IPS DF 19.7 (cell line): ENCODE measurements around the gene ADH1C.
"Not testable (repeated sequence)": the region's sequence is repeated elsewhere in the genome, so short reads cannot be mapped to it uniquely, and the experiment has no call there.

Experiments
- DNase-seq: peaks from one replicate; pipeline ENCODE4 v3.0.0-alpha.2; 2013; ENCODE audit warnings: low read depth, low spot score

ADH1C gene

DNA sequence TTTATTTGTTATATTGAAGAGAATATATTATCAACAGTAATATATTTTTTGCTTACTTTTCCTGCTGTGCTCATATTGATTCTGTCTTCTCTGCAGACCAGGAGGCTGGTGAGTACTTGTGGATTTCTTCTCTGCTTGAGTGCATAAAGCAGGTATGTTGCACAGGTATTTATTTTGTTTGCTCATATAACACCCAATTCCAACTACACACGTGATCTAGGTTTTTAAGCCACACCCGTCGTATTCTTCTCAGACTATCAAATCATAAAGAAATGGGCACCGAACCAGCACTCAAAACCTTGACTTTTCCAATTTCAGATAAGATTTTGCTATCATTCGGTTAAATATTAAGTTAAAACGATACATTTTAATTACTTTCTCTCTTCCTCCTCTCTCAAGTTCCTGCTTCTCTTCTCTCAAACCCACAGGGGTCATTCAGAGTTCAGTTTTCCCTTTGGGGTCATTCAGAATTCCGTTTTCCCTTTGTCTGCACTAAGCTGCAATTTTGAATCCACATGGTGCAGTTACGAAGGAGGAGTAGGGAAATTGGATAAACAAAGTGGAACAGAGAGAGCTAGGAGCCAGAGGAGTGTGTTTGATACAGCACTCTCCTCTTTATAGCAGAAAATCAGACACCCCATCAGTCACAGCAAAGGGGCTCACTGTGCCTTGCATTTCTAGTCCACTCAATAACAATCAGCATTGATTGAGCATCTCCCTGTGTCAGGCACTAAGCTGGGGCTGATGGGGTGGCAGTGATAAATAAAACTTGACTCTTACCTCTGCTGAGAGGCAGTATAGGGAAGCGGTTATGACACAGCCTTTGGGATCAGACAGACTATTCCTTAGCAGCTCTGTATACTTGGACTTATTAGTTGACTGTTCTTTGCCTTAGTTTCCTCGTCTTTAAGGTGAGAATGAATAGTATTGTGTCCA lies at the start of gene ADH1C:
ADH1C (minus strand) TSS at position 145 of the 936 bp plus-strand sequence; CDS start at position 74, 71 bp downstream.
- DNase-seq, result no peak

DNA sequence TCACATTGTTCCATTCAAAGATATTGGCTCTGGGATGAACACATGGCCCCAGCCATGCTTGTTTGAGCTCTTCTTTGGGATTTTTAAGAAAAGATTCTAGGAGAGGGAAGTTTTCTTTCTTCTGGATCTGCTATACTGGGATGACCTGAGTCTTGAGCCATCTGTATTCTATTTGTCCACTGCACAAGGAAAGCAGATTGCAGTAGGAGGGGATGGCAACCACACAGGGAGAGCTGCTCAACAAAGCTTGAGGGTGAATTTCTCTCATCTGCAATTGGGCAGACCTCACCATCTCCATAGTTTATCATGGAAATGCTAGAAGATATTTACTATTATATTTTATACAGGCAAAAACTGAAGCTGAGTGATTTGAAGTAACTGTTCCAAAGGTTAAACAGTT lies 48.3 kb upstream of the ADH1C start:
- DNase-seq, result no peak

DNA sequence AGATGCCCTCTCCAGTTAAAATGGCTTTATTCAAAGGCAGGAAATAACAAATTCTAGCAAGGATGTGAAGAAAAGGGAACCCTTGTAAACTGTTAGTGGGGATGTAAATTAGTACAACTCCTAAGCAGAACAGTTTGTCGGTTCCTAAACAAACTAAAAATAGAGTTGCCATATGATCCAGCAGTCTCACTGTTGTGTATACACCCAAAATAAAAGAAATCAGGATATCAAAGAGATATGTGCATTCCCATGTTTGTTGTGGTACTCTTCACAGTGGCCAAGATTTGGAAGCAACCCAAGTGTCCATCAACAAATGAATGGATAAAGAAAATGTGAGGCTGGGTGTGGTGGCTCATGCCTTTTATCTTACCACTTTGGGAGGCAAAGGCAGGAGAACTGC lies 46.5 kb upstream of the ADH1C start:
- DNase-seq, result no peak

DNA sequence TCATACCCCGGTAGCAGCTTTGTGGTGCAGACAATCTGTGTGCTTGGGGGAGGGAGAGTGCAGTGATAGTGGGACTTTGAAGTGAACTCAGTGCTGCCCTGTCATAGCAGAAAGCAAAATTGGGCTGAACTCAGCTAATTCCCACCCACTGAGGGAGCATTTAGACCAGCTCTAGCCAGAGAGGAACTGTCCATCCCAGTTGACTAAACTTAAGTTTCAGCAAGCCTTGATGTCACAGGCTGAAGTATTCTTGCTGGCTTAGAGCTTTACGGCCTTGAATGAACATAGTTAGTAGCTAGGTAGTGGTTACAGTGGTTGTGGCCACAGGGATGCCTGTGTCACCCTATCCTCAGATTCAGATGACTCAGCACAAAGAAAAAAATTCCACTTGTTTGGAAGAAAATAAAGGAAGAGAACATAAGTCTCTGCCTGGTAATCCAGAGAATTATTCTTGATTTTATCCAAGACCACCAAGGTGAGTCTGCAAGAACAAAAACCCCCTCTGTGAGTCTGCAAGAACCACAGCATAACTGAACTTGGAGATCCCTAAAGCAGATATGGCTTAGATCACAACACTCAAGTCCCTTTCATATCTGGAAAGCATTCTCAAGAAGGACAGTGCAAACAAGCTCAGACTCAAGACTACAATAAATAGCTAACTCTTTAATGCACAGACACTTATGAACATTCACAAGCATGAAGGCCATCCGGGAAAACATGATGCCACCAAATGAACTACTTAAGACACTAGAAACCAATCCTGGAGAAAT lies 43.2 kb upstream of the ADH1C start:
- no peak for DNase-seq

DNA sequence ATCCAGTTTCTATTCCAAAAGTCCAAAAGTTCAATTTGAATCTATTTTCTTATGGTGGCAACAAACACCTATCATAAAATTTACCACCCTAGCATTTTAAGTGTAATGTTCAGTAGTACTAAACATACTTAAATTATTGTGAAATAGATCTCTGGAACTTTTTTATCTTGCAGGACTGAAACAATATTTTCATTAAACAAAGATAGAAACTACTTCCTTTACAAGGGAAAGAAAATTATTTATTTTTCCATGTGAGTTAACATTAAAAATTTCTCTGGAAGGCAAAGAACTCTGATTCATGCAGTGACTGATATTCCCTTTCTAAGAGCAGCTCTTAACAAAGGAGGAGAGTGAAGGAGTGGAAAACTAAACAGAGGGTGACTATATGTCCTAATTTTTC lies 42.4 kb upstream of the ADH1C start:
- DNase-seq, result no peak

DNA sequence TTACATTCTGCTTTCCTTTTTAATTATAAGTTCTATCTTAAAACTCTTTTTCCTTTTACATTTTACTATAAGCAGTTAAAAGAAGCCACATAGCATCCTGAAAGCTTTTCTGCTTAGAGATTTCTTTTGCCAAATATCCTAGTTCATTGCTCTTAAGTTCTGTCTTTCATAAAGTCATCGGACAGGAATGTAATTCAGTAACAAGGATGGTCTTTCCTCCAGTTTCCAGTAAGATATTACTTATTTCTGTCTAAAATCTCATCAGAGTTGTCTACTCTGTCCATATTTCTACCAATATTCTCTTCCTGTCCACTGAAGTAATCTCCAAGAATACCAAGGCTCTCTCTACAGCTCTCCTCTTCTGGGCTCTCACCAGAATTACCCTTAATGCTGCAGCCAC lies 37.5 kb upstream of the ADH1C start:
- DNase-seq, result no peak

DNA sequence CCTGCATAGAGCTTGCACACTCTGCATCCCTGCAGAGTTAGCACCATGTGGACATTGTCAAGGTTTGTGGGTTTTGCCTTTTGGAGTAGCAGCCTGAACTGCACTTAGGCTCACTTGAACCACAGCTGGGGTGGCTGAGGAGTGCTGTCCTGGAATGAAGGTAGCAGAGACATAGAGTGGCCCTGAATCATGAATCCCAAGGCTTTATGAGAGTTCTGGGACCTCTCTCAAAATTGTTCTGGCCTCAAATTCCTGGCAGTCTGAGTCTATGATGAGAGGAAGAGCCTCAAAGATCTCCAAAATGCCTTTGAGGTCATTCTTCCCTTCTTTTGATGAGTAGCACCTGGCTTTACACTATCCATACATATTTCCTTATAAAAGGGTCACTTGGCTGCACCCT lies 37.1 kb upstream of the ADH1C start:
- DNase-seq, result no peak

DNA sequence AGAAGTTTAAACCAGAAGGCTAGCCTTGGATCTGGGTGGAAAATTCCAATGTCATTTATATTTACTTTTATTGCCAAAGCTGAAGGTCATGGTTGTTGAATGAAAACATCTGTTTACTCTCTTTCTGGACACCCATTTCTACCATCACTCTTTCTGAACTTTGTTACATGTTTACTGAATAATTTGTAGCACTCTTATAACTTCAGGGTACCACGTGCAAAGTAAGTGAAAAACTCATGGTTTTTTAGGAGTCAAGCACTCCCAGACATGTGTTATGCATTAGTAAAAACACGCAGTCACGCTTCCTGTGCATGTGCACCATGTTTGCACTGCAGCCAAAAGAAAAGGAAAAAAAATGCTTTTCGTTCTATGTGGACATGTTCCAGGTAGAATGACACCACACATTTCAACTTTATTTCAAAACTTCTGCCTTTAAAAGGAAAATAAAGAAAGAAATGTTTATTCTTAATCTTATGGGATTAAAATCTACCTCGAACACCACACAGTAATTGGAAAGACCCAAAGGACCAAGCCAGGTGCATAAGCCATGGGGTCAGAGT lies 31.4 kb upstream of the ADH1C start:
- no peak for DNase-seq

DNA sequence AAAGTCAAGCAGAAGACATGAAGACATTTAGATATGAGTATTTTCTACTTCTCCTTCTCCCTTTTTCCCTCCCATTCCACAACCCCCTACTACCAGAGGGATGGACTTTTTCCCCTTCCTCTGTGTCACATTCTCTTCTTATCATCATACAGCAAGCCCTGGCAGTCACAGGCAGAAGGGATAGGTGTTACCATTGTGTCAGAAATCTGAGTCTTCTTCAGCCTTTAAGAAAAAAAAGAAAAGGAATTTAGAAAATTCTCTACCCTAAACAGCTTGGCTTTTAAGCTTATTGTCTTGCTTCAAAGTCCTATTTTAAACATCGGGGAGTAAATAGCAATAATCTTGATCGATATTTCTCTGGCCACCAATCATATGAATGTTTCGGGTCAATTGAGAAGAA lies 30.9 kb upstream of the ADH1C start:
- no peak for DNase-seq

DNA sequence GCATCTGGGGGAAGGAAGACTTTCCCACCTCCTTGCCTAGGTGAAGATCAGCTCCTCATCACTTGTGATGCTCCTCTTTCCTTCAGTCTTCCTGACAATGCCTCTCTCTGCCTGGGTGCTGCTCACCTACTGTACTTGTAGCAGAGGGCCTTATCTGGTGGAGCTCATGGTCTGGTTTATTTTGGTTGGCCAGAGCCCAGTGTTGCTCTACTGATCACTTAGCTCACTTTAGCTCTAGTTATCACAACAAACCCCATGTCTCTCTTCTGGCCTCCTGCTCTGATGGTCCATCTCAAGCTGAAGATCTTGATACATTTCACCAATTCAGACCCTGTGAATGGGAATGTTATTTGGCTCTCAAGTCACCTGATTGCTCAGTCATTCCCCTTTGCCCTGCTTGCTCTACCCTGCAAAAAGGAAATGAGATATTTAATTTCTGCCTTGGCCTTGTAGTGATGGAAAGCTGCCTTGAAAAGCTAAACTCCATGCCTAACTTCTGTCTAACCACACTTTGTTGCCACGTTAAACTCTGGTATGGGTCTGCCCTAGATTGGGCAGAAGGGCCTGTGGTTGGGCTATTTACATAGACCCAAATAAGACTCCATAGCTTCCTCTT lies 30.3 kb upstream of the ADH1C start:
- DNase-seq, result no peak

DNA sequence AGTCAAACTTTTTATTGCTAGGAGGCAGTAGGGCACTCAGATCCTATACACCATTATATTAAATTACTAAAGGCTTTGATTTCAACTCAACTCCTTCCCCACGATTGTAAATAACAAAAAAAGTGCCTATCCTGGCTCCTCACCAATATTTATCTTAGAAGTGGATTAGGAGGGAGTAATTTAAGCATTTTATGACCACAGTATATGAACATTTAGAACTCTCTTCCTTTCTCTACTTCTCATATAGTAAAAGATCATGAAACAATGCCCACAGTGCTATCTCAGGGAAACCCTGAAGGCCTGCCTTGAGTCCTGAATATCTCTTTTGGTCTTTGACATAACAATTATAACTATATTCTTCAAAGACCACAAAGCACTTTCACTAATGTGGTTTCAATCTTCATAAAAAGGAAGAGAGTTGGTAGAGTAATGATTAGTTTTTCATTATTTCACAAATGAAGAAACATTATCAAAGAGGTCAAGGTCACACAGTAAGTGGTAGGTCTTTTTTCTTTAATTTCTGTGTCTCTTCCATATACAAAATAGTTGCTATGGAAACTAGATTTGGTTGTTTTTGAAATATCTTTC lies 29.1 kb upstream of the ADH1C start:
- no peak for DNase-seq

DNA sequence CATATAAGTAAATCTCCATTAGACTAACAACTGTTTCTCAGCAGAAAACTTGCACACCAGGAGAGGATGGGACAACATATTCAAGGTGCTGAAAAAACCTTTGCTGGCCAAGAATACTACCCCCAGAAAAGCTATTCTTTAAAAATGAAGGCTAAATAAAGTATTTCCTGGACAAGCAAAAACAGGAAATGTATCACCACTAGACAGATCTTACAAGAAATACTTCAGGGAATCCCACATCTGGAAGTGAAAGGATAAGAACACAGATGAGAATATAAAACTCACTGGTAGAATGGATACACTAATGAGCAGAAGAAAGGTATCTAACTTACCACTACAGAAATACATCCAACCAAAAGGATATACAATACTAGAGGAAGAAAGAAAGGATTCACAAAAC lies 27.0 kb upstream of the ADH1C start:
- DNase-seq, result no peak

DNA sequence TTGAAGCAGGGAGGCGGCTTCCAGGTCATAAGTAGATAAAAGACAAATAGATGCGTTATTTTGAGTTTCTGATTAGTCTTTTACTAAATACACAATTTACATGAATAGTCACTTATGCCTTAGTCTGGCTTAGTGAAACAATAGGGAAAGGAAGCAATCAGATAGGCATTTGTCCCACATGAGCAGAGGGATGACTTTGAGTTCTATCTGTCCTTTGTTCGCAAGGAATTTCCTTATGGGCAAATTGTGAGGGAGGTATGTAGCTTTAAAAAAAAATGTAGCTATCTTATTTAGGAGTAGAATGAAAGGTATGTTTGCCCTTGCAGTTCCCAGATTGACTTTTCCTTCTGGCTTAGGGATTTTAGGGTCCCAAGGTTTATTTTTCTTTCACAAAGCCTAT lies 26.3 kb upstream of the ADH1C start:
- no peak for DNase-seq

DNA sequence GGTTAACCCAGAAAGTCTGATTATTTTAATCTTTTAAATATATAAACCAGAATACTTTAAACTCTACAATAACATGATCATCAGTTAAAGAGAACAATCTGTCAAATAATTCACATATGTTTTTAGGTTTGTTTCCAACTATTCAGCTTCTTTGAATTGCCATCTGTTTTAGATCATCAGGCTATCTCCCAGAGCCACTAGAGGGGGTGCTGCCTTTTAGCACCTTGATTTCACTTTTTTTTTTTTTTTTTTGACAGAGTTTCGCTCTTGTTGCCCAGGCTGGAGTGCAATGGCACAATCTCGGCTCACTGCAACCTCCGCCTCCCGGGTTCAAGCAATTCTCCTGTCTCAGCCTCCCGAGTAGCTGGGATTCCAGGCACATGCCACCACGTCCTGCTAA lies 24.8 kb upstream of the ADH1C start:
- not testable (repeated sequence) for DNase-seq

DNA sequence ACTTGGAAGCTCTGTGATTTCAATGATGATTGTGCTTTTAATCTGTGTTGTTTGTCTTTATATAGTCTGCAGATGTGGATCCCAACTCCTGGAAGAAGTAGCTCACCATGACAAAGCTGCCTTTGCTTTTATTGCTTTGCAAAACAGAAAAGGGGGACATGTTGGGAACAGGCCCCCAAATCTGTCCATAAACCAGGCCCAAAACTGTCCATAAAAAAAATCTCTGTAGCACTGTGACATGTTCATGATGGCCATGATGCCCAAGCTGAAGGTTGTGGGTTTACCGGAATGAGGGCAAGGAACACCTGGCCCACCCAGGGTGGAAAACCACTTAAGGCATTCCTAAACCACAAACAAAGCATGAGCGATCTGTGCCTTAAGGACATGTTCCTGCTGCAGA lies 19.9 kb upstream of the ADH1C start:
- DNase-seq, result not testable (repeated sequence)

DNA sequence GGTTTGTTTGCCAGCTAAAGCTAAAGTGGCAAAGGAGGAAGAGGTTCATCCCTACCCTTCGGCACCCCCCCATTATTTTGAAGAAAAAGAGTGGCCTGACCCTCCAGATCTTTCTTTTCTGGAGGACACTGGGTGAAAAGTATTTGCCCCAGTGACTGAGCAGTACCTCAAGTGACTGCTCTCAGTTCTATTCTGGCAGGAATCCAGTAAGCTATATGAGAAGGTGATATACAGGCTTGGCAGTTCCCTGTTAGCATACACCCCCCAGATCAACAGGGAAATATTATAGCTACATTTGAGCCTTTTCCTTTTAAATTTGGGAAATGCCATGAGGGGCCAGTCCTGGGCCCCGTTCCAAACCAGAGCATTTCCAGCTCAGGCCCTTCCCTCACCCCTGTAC lies 15.3 kb upstream of the ADH1C start:
- DNase-seq, result not testable (repeated sequence)

DNA sequence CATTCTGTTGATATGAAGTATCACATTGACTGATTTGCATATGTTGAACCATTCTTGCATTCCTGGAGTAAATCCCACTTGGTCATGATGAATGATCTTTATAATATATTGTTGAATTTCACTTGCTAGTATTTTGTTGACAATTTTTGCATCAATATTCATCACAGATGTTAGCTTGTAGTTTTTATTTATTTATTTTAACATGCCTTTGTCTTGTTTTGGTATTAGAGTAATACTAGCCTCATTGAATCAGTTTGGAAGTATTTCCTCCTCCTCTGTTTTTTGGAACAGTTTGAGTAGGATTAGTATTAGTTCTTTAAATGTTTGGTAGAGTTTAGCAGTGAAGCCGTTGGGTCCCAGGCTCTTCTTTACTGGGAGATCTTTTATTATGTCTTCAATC lies 13.9 kb upstream of the ADH1C start:
- DNase-seq, result no peak

DNA sequence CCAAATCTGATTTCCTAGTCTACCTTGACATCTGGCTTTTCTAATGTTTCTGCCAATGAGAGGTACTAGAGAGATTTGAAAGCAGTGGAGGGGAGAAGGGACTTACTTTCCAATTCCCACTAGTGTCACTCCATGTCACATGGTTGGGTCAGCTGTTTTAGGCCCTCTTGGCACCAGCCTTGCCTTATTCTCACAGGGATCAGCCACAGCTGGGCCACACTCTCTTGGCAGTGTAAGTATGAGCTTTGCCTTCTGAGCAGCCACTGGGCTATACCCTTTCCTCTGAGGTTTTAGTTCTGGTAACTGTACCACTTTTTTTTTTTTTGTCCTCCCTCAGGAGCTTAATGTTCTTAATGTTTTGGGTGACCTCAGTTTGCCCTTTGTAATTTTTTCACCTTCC lies 10.2 kb upstream of the ADH1C start:
- no peak for DNase-seq

DNA sequence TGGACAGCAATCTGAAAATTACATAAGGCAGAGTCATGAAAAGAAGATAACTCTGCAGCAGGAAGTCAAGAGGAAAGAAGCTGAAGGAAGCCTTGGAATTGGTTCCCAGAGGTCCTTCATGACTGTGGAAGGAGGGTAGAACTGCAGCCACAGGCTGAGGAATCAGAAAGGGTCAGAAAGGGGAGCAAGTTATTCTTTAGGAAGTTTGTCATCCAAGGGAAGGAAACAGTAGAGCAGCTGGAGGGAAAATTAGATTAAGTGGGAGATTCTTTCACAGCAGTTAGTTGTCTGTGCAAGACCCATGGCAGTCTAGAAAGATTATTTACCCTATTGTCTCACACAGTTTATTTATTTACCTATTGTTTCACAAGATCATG lies 9.3 kb upstream of the ADH1C start:
- DNase-seq, result no peak

DNA sequence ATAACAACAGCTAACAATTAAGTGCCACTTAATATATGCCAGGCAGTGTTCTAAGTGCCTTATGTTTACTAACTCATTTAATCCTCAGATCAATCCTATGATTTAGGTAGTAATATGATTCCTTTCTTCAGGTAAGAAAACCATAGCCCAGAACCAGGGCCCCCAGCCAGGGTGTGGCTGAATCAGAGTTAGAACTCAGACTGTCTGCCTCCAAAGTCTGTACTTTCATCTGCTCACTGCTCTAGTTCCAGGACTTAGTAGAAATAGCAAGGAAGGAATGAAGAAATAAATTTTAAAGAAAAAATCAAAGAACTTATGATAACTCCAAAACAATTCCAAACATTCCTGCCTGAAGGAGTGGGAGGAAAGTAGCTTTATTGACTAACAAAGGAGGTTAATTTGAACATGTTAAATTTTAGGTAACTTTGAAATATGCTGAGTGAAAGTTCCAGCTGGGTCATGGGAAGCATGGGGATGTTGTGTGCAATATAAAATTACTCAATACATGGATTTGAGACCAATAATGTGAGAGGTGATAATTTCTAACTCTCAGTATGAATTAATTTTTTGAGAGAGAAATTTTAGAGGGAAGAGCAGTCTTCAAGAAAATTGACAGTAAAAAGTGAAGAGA lies 8.8 kb upstream of the ADH1C start:
- DNase-seq, result no peak

DNA sequence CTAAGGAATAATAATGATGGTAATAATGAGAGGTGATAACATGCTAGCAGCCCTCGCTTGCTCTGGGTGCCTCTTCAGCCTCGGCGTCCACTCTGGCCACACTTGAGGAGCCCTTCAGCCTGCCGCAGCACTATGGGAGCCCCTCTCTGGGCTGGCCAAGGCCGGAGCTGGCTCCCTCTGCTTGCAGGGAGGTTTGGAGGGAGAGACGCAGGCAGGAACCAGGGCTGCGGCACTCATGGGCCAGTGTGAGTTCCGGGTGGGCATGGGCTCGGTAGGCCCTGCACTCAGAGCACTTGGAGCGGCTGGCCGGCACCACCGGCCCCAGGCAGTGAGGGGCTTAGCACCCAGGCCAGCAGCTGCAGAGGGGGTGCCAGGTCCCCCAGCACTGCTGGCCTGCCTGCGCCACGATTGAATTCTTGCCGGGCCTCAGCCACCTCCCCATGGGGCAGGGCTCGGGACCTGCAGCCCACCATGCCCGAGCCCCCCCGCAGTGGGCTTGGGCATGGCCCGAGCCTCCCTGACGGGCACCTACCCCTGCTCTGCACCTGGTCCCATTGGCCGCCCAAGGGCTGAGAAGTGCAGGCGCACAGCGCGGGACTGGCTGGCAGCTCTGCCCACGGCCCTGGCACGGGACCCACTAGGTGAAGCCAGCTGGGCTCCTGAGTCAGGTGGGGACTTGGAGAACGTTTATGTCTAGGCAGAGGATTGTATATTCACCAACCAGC lies 7.1 kb upstream of the ADH1C start:
- no peak for DNase-seq
